GM19193 (cell line): ENCODE measurements around the gene ATXN3.

ENCODE experiments used
- POLR2A ChIP-seq: IDR thresholded peaks from 4 replicates; pipeline ENCODE4 v1.6.1; 2011; ENCODE audit not compliant: insufficient read depth, insufficient read length; ENCODE audit errors: extremely low read depth

ATXN3 gene

DNA sequence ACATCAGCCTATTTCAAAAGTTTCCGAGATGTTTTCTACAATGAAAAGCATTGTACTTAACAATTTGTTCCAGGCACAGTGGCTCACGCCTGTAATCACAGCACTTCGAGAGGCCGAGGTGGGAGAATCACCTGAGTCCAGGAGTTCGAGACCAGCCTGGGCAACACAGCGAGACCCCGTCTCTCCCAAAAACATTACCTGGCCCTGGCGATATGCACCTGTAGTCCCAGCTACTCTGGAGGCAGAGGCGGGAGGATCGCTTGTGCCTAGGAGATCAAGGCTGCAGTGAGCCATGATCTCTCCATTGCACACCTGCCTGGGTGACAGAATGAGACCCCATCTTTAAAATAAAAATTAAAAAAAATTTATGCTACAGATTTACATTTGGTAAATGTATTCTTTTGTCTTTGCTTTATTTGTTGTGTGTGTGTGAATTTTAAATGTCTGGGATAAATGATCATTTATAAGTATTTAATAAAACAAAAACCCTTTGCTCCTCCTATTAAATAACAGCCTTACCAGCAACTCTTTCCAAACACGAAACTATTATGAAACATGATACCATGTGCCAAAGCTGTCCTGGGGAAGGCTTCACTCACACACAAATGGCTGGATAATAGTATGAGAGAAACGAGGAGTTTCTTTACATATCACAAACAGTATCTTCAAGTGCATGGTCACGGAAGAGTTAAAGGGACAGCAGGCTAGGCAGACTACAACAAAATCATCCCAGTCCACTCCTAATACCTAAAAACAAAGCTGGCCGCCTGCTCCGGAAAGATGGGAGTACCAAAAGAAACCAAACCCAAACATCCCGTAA, 1.1 kb downstream of the ATXN3 start:
- no peak for TF ChIP-seq POLR2A

DNA sequence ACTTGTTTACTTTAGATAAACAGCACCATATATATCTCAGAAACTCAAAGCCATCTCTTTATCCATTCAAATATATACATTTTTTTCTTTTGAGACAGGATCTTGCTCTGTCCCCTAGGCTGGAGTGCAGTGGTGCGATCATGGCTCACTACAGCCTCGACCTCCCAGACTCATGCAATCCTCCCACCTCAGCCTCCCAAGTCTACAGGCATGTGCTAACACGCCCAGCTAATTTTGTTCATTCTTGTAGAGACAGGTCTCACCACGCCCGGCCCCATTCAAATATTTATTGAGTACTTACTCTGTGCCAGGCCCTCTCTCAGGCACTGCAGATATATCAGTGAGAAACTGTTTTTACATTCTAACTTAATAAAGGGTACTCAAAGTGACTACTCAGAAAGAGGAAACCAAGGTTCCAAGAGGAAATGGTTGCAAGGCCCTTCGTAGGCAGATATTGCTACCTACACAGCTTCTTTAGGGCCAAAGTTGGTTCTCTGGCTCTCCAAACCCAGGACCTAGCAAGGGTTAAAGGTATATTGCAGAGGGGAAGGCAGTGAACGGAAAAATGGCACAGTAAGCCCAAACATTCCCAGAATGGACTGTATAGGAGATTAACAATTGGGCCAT, 2.9 kb downstream of the ATXN3 start:
- no peak for TF ChIP-seq POLR2A

DNA sequence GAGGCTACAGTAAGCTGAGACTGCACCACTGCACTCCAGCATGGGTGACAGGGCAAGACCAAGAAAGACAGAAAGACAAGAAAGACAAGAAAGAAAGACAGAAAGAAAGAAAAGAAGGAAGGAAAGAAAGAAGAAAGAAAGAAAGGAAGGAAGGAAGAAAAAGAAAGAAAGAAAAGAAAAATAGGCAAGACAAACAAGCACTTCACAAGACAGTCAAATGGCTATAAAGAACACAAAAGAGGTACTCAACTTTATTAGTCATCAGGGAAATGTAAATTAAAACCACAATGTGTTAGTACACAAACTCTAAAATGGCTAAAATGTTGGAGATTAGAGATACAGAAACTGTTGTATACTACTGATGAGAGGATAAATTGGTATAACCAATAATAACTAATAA, 6.6 kb downstream of the ATXN3 start:
- no peak for TF ChIP-seq POLR2A

DNA sequence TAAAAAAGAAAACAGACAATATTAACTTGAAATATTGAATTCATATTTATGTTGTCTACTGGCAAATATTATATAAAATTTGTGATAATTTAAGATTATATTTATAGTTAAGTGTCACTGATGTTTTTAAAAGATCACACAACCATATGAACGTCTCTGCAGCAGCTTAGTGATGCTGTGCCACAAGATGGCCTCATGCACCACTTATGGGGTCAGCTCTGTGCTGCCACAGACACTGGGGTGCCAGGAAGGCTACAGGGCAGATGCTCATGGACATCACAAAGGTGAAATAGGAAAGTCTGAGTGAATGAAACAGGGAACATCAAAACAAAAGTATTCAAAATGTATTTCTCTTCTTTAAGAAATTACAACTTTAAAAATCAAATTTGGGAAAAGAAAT, 13.1 kb downstream of the ATXN3 start:
- TF ChIP-seq POLR2A = no peak

DNA sequence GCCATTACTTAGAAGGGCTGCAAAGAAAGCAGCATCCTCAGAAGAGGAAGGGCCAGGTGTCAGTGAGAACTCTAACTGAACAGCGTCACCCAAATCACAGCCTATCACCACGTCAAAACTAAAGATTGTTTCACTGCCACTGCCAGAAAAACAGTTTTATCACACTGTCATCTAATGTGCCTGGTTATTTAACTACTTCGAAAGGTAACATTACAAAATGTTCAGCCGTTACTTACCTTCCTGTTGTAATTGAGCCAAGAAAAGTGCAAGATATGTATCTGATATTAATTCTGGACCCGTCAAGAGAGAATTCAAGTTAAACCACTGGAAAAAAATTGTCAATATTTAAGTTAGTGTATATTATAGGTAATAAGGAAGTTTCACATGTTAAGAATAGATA, 17.9 kb downstream of the ATXN3 start:
- TF ChIP-seq POLR2A = no peak

DNA sequence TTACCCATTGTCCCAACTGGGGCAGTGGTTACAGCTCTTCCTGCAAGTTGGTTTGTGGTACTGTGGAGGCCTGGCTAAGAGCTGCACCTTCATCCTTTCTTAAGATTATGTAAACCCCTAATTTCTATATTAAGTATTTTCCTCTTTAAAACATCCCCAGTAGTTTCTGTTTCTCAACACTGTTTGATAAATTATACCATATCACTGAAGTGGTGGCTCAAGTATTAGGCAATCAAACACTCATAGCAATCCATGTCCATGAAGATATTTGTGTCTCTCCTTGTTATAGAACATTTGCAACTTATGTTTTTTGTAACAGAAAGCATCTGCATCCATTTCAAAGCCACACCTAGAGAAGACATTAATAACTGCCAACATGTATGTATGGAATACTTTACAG, 31.8 kb downstream of the ATXN3 start:
- no peak for TF ChIP-seq POLR2A

DNA sequence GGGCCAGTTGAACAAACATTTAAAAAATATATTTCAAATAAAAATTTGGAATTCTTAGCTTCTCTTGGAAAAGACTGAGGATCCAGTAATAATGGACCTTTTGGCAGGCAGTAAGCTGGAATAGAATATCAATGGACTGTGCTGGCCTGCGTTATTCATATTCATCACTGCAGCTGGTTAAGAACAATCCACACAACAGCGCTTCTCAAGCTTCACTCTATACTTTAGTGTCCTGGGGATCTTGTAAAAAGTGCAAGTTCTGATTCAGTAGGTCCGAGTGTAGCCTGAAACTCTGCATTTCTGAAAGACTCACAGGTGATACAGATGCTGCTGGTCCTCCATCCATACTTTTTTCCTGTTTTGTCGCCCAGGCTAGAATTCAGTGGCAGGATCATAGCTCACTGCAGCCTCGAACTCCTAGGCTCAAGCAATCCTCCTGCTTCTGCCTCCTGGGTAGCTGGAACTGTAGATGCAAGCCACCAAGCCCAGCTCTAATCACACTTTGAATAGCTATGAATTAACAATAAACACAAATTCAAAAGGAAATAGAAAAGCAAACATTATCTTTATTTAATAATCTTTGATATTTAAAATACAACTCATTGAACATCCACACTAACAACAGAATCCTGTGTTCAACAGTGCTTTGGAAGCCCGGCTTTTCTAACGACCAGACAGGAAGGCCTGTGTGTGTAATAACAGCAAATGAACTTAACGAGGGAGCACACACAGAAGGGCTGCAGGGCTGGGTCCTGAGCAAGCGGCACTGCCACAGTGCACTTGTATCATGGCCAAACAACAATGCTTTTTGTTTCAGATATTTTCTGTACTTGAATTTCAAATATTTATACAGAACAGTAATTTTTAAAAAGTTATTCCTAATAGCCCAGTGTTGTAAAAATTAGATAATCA, 48.1 kb downstream of the ATXN3 start:
- TF ChIP-seq POLR2A = no peak

DNA sequence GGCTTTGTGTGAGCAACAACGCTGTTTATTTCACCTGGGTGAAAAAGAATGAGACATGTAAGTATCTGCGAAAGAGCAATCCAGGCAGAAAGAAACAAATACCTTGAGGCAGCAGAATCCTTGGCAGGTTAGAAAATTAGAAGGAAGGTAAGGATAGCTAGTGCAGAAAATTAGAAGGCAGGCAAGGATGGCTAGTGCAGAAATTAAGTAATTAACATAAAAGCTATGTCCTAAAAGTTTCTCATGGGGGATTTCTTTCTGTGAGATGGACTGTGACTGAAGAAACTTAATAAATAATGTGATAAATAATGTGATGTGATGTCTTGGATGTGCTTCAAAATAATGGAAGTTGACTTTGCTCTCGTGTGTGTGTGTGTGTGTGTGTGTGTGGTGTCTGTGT, 56.6 kb downstream of the ATXN3 start:
- TF ChIP-seq POLR2A = no peak

DNA sequence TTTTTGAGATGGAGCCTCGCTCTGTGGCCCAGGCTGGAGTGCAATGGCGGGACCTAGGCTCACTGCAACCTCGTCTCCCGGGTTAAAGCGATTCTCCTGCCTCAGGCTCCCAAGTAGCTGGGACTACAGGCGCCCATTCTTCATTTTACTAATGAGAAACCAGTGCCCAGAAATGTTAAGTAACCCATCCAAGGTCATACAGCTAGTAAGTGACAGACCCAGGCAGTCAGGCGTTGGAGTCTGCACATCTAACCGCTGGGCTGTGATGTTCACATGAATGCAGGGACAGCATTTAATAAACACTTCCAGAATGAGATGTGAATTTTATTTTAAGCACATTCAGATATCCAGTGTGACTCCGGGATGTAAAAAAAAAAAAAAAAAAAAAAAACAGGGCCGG, 65.2 kb downstream of the ATXN3 start:
- TF ChIP-seq POLR2A = no peak

DNA sequence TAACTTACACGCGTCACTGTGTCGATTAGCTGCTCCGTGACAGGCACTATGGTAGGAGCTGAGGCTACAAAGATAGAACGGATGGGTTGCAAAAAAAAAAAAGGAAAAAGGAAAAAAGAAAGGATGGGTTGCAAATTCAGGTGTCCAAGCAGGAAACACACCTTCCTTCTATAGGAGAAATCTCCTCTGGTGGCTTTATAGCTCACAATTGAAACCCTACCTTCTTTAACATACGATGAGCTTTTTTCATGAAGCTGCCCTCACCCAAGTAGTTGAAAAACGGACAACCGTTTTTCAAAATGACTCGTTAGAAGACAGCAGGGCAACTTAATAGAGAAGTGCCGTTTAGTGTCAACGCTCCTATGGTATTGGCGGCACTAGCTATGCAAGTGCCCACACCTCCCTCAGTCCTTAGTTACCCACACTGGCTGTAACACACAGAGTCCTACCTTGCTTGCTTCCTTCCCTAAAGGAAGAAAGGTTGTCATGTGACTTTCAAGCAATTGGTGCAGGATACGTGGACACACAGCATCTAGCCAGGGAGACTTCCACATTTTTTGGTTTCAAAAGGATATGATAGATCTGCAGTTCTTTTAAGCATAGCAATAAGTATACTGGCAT, 65.8 kb downstream of the ATXN3 start:
- TF ChIP-seq POLR2A = no peak

DNA sequence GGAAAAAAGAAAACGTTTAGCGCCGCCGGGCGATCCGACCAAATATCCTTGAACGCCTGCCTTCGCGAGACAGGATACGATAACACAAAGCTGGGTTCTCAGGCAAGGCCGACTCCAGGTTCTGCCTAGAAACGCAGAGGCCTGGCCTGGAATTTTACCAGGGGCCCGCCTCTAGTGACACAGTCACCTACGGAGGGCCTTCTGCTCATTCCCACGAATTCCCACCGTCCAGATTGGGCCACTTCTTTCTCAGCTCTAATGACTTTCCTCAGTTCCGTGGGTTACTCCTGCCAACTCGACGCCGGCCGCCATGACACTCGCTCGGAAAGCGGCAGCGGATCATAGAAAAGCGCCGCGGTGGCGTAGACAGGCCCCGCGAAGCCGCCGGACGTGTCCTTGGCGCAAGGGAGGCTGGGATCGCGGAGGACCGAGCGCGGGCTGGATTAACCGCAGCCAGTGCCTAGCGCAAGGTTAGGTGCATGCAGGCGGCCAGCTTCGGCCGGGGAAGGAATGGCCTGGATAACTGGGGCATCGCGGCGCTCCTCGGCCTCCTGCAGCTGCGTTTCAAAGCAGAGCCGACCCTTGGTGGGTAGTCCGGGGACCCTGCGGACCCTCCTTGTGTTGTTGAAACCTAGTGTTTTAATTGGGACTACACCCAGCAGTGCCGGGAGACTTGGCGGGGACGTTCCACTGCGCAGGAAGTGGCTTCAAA, 66.5 kb downstream of the ATXN3 start, which contains the start of gene TRIP11:
TSS of gene TRIP11 (minus strand) at position 341 of the 712 bp plus-strand sequence. CDS start 374 bp downstream, outside the sequence.
- peak; percentile 98 for TF ChIP-seq POLR2A

DNA sequence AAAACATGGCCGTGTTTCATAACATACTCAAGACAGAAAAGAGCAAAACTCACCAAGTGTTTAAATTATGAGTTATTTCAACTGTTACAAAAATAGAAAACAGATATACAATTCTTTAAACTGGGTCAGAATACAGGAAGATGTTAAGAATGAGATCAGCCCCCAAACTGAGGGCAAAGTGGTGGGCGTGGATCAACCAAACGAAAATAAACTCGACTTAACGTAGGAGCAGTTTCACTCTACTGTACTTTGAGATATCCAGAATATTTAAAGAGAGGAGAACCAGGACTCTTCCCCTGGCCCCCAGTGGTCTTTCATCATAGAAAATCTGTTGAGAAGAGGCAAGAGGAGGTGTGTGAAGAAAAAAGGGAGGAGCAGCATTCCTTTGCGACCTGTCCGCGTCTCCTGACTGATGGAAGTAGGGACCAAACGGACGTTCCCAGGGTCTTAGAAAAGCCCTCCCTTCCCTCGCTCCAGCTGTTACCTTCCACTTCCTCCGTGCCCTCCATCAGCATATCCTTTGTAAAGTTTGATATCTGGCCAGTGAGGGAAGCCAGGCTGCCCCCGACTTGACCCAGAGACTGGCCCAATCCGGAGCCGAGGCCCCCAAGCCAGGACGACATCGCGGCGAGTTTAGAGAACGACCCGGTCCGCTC, 67.2 kb downstream of the ATXN3 start:
- TF ChIP-seq POLR2A = no peak

DNA sequence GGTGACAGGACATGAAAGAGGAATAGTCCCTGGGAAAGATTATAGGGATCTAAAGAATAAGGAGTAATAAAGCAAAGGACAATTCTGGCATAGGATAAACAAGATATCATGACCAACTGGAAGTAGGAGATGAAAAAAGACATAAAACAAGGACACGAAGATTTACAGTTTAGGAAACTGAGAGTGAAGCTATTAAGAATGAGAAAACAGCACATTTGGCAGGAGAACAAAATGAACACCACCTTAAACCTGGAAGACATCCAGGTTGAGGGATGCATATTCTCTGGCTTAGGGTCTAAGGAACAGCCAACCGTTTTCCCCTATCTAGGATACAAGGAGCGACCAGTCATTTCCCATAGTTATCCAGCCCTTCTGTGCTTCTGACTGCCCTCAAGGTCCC, 68.4 kb downstream of the ATXN3 start:
- TF ChIP-seq POLR2A = no peak

DNA sequence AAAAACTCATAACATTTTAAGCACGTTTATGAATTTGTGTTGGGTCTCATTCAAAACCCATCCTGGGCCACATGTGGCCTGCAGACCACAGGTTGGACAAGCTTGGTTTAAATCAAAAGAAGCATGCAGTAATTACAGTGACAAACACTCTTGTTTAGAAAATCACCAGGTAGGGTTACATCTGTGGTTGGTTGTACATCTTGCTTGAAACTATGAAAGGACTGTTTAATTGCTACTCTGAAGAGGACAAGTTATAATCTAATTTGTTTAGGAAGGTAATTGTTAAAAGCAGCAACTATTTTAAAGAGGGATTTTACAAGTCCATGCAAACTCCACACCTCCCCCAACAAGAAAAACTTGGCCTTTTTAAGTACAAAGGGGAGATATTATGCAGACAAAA, 70.5 kb downstream of the ATXN3 start:
- no peak for TF ChIP-seq POLR2A
